ENCODE results near the gene DPH5.

The DPH5 gene

GRCh38 chr1:100989306-100990077 lies 36.1 kb downstream of the DPH5 start:
- Histone ChIP-seq H3K4me1 (ENCODE audit: control insufficient read depth, insufficient read depth, low read length) (no peaks in the 10 kb centered on the region), H3K27me3 (ENCODE audit: control insufficient read depth in 1 of 2, insufficient read depth in 2 of 2, low read length in 2 of 2) (no peaks in the 10 kb centered on the region), H3K9me3 (ENCODE audit: control insufficient read depth in 2 of 2, low read length in 2 of 2) (no peaks in the 10 kb centered on the region), H3K27ac (ENCODE audit: low read length) (no peak overlapping the region), H3K9ac (ENCODE audit: low read length in 2 of 2) (no peak overlapping the region), H3K36me3 (ENCODE audit: control insufficient read depth in 2 of 2, insufficient read depth in 2 of 2, low read length in 2 of 2) (no peaks in the 10 kb centered on the region), H3K4me3 (ENCODE audit: low read length in 2 of 2) (no peak overlapping the region)

GRCh38 chr1:100988121-100988520 lies 37.5 kb downstream of the DPH5 start:
- no peaks in the 10 kb centered on the region for H3K9me3 ChIP-seq (ENCODE audit: control insufficient read depth in 2 of 2, low read length in 2 of 2)
- no peak overlapping the region for H3K4me3 ChIP-seq (ENCODE audit: low read length in 2 of 2)

GRCh38 chr1:100982793-100983192 lies 42.8 kb downstream of the DPH5 start:
- Histone ChIP-seq H3K9ac (ENCODE audit: low read length in 2 of 2) (no peak overlapping the region), H3K27me3 (ENCODE audit: control insufficient read depth in 1 of 2, insufficient read depth in 2 of 2, low read length in 2 of 2) (no peaks in the 10 kb centered on the region), H3K4me1 (ENCODE audit: control insufficient read depth, insufficient read depth, low read length) (no peaks in the 10 kb centered on the region), H3K9me3 (ENCODE audit: control insufficient read depth in 2 of 2, low read length in 2 of 2) (no peaks in the 10 kb centered on the region), H3K4me3 (ENCODE audit: low read length in 2 of 2) (no peak overlapping the region), H3K27ac (ENCODE audit: low read length) (no peak overlapping the region), H3K36me3 (ENCODE audit: control insufficient read depth in 2 of 2, insufficient read depth in 2 of 2, low read length in 2 of 2) (peaks cover 0 to 5% of the 10 kb centered on the region in 2 donors)

More at GRCh38 chr1:100988121-100988520, 37.5 kb downstream of the DPH5 start:
- H3K36me3 ChIP-seq (ENCODE audit: control insufficient read depth in 2 of 2, insufficient read depth in 2 of 2, low read length in 2 of 2) = no peaks in the 10 kb centered on the region
- no peak overlapping the region for H3K27ac ChIP-seq (ENCODE audit: low read length)
- no peak overlapping the region for H3K9ac ChIP-seq (ENCODE audit: low read length in 2 of 2)
- no peaks in the 10 kb centered on the region for H3K27me3 ChIP-seq (ENCODE audit: control insufficient read depth in 1 of 2, insufficient read depth in 2 of 2, low read length in 2 of 2)
- H3K4me1 ChIP-seq (ENCODE audit: control insufficient read depth, insufficient read depth, low read length) = no peaks in the 10 kb centered on the region

- Histone ChIP-seq H3K27ac (ENCODE audit: low read length) (no peak overlapping the region), H3K4me3 (ENCODE audit: low read length in 2 of 2) (no peak overlapping the region), H3K4me1 (ENCODE audit: control insufficient read depth, insufficient read depth, low read length) (no peaks in the 10 kb centered on the region), H3K27me3 (ENCODE audit: control insufficient read depth in 1 of 2, insufficient read depth in 2 of 2, low read length in 2 of 2) (no peaks in the 10 kb centered on the region), H3K9me3 (ENCODE audit: control insufficient read depth in 2 of 2, low read length in 2 of 2) (no peaks in the 10 kb centered on the region), H3K9ac (ENCODE audit: low read length in 2 of 2) (no peak overlapping the region), H3K36me3 (ENCODE audit: control insufficient read depth in 2 of 2, insufficient read depth in 2 of 2, low read length in 2 of 2) (peaks cover 2 to 5% of the 10 kb centered on the region in 2 donors)
Measured at GRCh38 chr1:100979631-100980030, 46.0 kb downstream of the DPH5 start.

- H3K36me3 ChIP-seq (ENCODE audit: control insufficient read depth in 2 of 2, insufficient read depth in 2 of 2, low read length in 2 of 2) = peaks cover 2% of the 10 kb centered on the region in 2 donors
- no peaks in the 10 kb centered on the region for H3K4me1 ChIP-seq (ENCODE audit: control insufficient read depth, insufficient read depth, low read length)
- H3K27me3 ChIP-seq (ENCODE audit: control insufficient read depth in 1 of 2, insufficient read depth in 2 of 2, low read length in 2 of 2) = no peaks in the 10 kb centered on the region
- no peaks in the 10 kb centered on the region for H3K9me3 ChIP-seq (ENCODE audit: control insufficient read depth in 2 of 2, low read length in 2 of 2)
- H3K27ac ChIP-seq (ENCODE audit: low read length) = no peak overlapping the region
- no peak overlapping the region for H3K4me3 ChIP-seq (ENCODE audit: low read length in 2 of 2)
- no peak overlapping the region for H3K9ac ChIP-seq (ENCODE audit: low read length in 2 of 2)
Measured at GRCh38 chr1:100976936-100977335, 48.6 kb downstream of the DPH5 start.

- H3K27ac ChIP-seq (ENCODE audit: low read length) = no peak overlapping the region
- H3K9ac ChIP-seq (ENCODE audit: low read length in 2 of 2) = no peak overlapping the region
- no peaks in the 10 kb centered on the region for H3K27me3 ChIP-seq (ENCODE audit: control insufficient read depth in 1 of 2, insufficient read depth in 2 of 2, low read length in 2 of 2)
- H3K4me3 ChIP-seq (ENCODE audit: low read length in 2 of 2) = no peak overlapping the region
- no peaks in the 10 kb centered on the region for H3K4me1 ChIP-seq (ENCODE audit: control insufficient read depth, insufficient read depth, low read length)
- H3K36me3 ChIP-seq (ENCODE audit: control insufficient read depth in 2 of 2, insufficient read depth in 2 of 2, low read length in 2 of 2) = peaks cover 2 to 5% of the 10 kb centered on the region in 2 donors
- H3K9me3 ChIP-seq (ENCODE audit: control insufficient read depth in 2 of 2, low read length in 2 of 2) = no peaks in the 10 kb centered on the region
Measured at GRCh38 chr1:100972185-100972584, 53.4 kb downstream of the DPH5 start.

GRCh38 chr1:100971021-100971420 lies 54.6 kb downstream of the DPH5 start:
- Histone ChIP-seq H3K9ac (ENCODE audit: low read length in 2 of 2) (no peak overlapping the region), H3K4me3 (ENCODE audit: low read length in 2 of 2) (no peak overlapping the region), H3K9me3 (ENCODE audit: control insufficient read depth in 2 of 2, low read length in 2 of 2) (no peaks in the 10 kb centered on the region), H3K4me1 (ENCODE audit: control insufficient read depth, insufficient read depth, low read length) (no peaks in the 10 kb centered on the region), H3K27me3 (ENCODE audit: control insufficient read depth in 1 of 2, insufficient read depth in 2 of 2, low read length in 2 of 2) (no peaks in the 10 kb centered on the region), H3K36me3 (ENCODE audit: control insufficient read depth in 2 of 2, insufficient read depth in 2 of 2, low read length in 2 of 2) (peaks cover 2 to 7% of the 10 kb centered on the region in 2 donors), H3K27ac (ENCODE audit: low read length) (no peak overlapping the region)

GRCh38 chr1:100969327-100969726 lies 56.3 kb downstream of the DPH5 start:
- Histone ChIP-seq H3K4me1 (ENCODE audit: control insufficient read depth, insufficient read depth, low read length) (no peaks in the 10 kb centered on the region), H3K27ac (ENCODE audit: low read length) (no peak overlapping the region), H3K27me3 (ENCODE audit: control insufficient read depth in 1 of 2, insufficient read depth in 2 of 2, low read length in 2 of 2) (no peaks in the 10 kb centered on the region), H3K9ac (ENCODE audit: low read length in 2 of 2) (no peak overlapping the region), H3K4me3 (ENCODE audit: low read length in 2 of 2) (no peak overlapping the region), H3K9me3 (ENCODE audit: control insufficient read depth in 2 of 2, low read length in 2 of 2) (no peaks in the 10 kb centered on the region), H3K36me3 (ENCODE audit: control insufficient read depth in 2 of 2, insufficient read depth in 2 of 2, low read length in 2 of 2) (peaks cover 0 to 12% of the 10 kb centered on the region in 2 donors)

- Histone ChIP-seq H3K9ac (ENCODE audit: low read length in 2 of 2) (no peak overlapping the region), H3K27me3 (ENCODE audit: control insufficient read depth in 1 of 2, insufficient read depth in 2 of 2, low read length in 2 of 2) (no peaks in the 10 kb centered on the region), H3K27ac (ENCODE audit: low read length) (no peak overlapping the region), H3K4me1 (ENCODE audit: control insufficient read depth, insufficient read depth, low read length) (no peaks in the 10 kb centered on the region), H3K4me3 (ENCODE audit: low read length in 2 of 2) (no peak overlapping the region), H3K9me3 (ENCODE audit: control insufficient read depth in 2 of 2, low read length in 2 of 2) (no peaks in the 10 kb centered on the region), H3K36me3 (ENCODE audit: control insufficient read depth in 2 of 2, insufficient read depth in 2 of 2, low read length in 2 of 2) (peaks cover 0 to 12% of the 10 kb centered on the region in 2 donors)
Measured at GRCh38 chr1:100968621-100969020, 57.0 kb downstream of the DPH5 start.

GRCh38 chr1:100960098-100960497 lies 65.5 kb downstream of the DPH5 start:
- Histone ChIP-seq H3K36me3 (ENCODE audit: control insufficient read depth in 2 of 2, insufficient read depth in 2 of 2, low read length in 2 of 2) (no peaks in the 10 kb centered on the region), H3K4me1 (ENCODE audit: control insufficient read depth, insufficient read depth, low read length) (no peaks in the 10 kb centered on the region), H3K9me3 (ENCODE audit: control insufficient read depth in 2 of 2, low read length in 2 of 2) (no peaks in the 10 kb centered on the region), H3K27ac (ENCODE audit: low read length) (no peak overlapping the region), H3K4me3 (ENCODE audit: low read length in 2 of 2) (no peak overlapping the region), H3K9ac (ENCODE audit: low read length in 2 of 2) (no peak overlapping the region), H3K27me3 (ENCODE audit: control insufficient read depth in 1 of 2, insufficient read depth in 2 of 2, low read length in 2 of 2) (no peaks in the 10 kb centered on the region)

- no peak overlapping the region for H3K9ac ChIP-seq (ENCODE audit: low read length in 2 of 2)
- no peak overlapping the region for H3K4me3 ChIP-seq (ENCODE audit: low read length in 2 of 2)
- no peaks in the 10 kb centered on the region for H3K27me3 ChIP-seq (ENCODE audit: control insufficient read depth in 1 of 2, insufficient read depth in 2 of 2, low read length in 2 of 2)
- H3K27ac ChIP-seq (ENCODE audit: low read length) = no peak overlapping the region
- no peaks in the 10 kb centered on the region for H3K36me3 ChIP-seq (ENCODE audit: control insufficient read depth in 2 of 2, insufficient read depth in 2 of 2, low read length in 2 of 2)
- no peaks in the 10 kb centered on the region for H3K4me1 ChIP-seq (ENCODE audit: control insufficient read depth, insufficient read depth, low read length)
- H3K9me3 ChIP-seq (ENCODE audit: control insufficient read depth in 2 of 2, low read length in 2 of 2) = no peaks in the 10 kb centered on the region
Measured at GRCh38 chr1:100959502-100960060, 66.0 kb downstream of the DPH5 start.
